H1 (cell line): Measurements from ENCODE around the gene CFAP206. TPM values are rescaled to one million over a fixed set of nuclear protein-coding genes. Genes with fewer than 3 reads are reported as not detected.

Experiments
- CTCF ChIA-PET: fragments of 300-600 bp; sonication (Branson Sonifier 250); formaldehyde crosslinking; loops from one replicate; lab custom pipeline; 2021; ENCODE audit not compliant: partially characterized antibody; lab: Charles Lee
- POLR2A ChIA-PET: fragments of 300-600 bp; sonication (Branson Sonifier 250); formaldehyde crosslinking; loops from one replicate; lab custom pipeline; 2021; ENCODE audit warnings: inconsistent platforms; ENCODE audit not compliant: partially characterized antibody; lab: Charles Lee
- DNase-seq, 2 experiments: peaks; one replicate each; pipeline versions ENCODE4 v3.0.0 to v3.0.0-alpha.2; 2010 to 2022; ENCODE audit warnings: low spot score in 2 of 2, low read depth in 1 of 2, mixed read lengths in 1 of 2
- FAIRE-seq: peaks from 2 replicates; lab custom pipeline; 2011; peaks lifted over from hg19 to GRCh38; lab: Jason Lieb, UNC
- H2AFZ ChIP-seq: 2 replicates; pipeline ENCODE4 v1.8.1; 2012; ENCODE audit warnings: low read length, inconsistent platforms
- H2AK5ac ChIP-seq: 2 replicates; pipeline ENCODE4 v1.6.1; 2013; ENCODE audit warnings: low read depth, low read length
- H2BK120ac ChIP-seq: replicated peaks from 2 replicates; pipeline ENCODE3; 2013; ENCODE audit warnings: low read depth, low read length, inconsistent platforms
- H2BK12ac ChIP-seq: 2 replicates; pipeline ENCODE4 v1.6.1; 2013; ENCODE audit warnings: low read depth, low read length
- H2BK15ac ChIP-seq: 2 replicates; pipeline ENCODE4 v1.6.1; 2013; ENCODE audit warnings: low read length
- H2BK20ac ChIP-seq: 2 replicates; pipeline ENCODE4 v1.6.1; 2013; ENCODE audit warnings: low read length
- H2BK5ac ChIP-seq: 2 replicates; pipeline ENCODE4 v1.6.1; 2013; ENCODE audit warnings: low read depth, low read length
- H3K14ac ChIP-seq: 2 replicates; pipeline ENCODE4 v1.6.1; 2013; ENCODE audit warnings: inconsistent platforms; ENCODE audit not compliant: insufficient read length
- H3K18ac ChIP-seq: 2 replicates; pipeline ENCODE4 v1.6.1; 2013; ENCODE audit warnings: low read length; ENCODE audit errors: extremely low read depth
- H3K23ac ChIP-seq: 2 replicates; pipeline ENCODE4 v1.6.1; 2013; ENCODE audit warnings: inconsistent platforms; ENCODE audit not compliant: insufficient read length
- H3K23me2 ChIP-seq: 2 replicates; pipeline ENCODE4 v1.6.1; 2013; ENCODE audit warnings: low read depth, low read length
- H3K27ac ChIP-seq: 2 replicates; pipeline ENCODE4 v1.6.1; 2011; ENCODE audit warnings: low read depth, low read length, inconsistent platforms
- H3K27me3 ChIP-seq, 4 experiments: replicated peaks in 1 of 4; 1 replicate in 1 of 4; 2 replicates in 3 of 4; pipeline versions ENCODE4 v1.6.1 to v1.8.1; 2011 to 2013; ENCODE audit warnings: low read length in 3 of 4, mild to moderate bottlenecking in 3 of 4, inconsistent platforms in 2 of 4, mixed read lengths in 2 of 4, moderate library complexity in 1 of 4; ENCODE audit not compliant: control insufficient read depth in 3 of 4, insufficient read depth in 3 of 4; ENCODE audit errors: extremely low read depth in 1 of 4
- H3K36me3 ChIP-seq, 4 experiments: 2 replicates each; pipeline versions ENCODE4 v1.6.1 to v1.8.1; 2011 to 2013; ENCODE audit warnings: mild to moderate bottlenecking in 4 of 4, low read length in 3 of 4, moderate library complexity in 2 of 4, control low read depth in 1 of 4, inconsistent platforms in 1 of 4; ENCODE audit not compliant: insufficient read depth in 4 of 4, control insufficient read depth in 2 of 4
- H3K4ac ChIP-seq: replicated peaks from 2 replicates; pipeline ENCODE3; 2013; ENCODE audit warnings: low read length, low read depth, mixed read lengths, inconsistent platforms; ENCODE audit not compliant: insufficient read length
- H3K4me1 ChIP-seq, 4 experiments: replicated peaks in 1 of 4; 1 replicate in 1 of 4; 2 replicates in 3 of 4; pipeline versions ENCODE4 v1.6.1 to v1.8.1; 2011 to 2013; ENCODE audit warnings: low read length in 3 of 4, inconsistent platforms in 2 of 4, mixed read lengths in 1 of 4; ENCODE audit not compliant: insufficient read depth in 4 of 4, control insufficient read depth in 3 of 4
- H3K4me2 ChIP-seq, 2 experiments: 2 replicates each; pipeline versions ENCODE4 v1.6.1 to v1.8.1; 2011 to 2013; ENCODE audit warnings: low read depth in 2 of 2, low read length in 2 of 2, control low read depth in 1 of 2, inconsistent platforms in 1 of 2, mild to moderate bottlenecking in 1 of 2; ENCODE audit not compliant: insufficient read depth in 1 of 2
- H3K4me3 ChIP-seq, 4 experiments: fragments of 200-600, 300-600 bp in 1 of 4; sonication (generic), shearing (Covaris generic), sonication (Bioruptor Twin) in 1 of 4; 2 replicates each; pipeline versions ENCODE4 v1.5.1 to v1.8.1; 2011 to 2016; ENCODE audit warnings: low read length in 4 of 4, low read depth in 3 of 4, control low read depth in 2 of 4, inconsistent platforms in 2 of 4, mild to moderate bottlenecking in 2 of 4, mixed read lengths in 1 of 4, moderate library complexity in 1 of 4; ENCODE audit not compliant: insufficient read depth in 2 of 4; ENCODE audit errors: extremely low read depth in 1 of 4
- H3K56ac ChIP-seq: replicated peaks from 2 replicates; pipeline ENCODE3; 2013; ENCODE audit warnings: low read depth, mild to moderate bottlenecking, mixed read lengths, low read length, inconsistent platforms; ENCODE audit not compliant: insufficient read length
- H3K79me1 ChIP-seq: 2 replicates; pipeline ENCODE4 v1.6.1; 2013; ENCODE audit warnings: low read depth, low read length, control low read depth
- H3K79me2 ChIP-seq, 2 experiments: 2 replicates each; pipeline versions ENCODE4 v1.6.1 to v1.8.1; 2012 to 2013; ENCODE audit warnings: low read length in 2 of 2, mild to moderate bottlenecking in 2 of 2, inconsistent platforms in 1 of 2; ENCODE audit not compliant: insufficient read depth in 2 of 2, control insufficient read depth in 1 of 2
- H3K9ac ChIP-seq, 4 experiments: replicated peaks in 1 of 4; 1 replicate in 1 of 4; 2 replicates in 3 of 4; pipeline versions ENCODE4 v1.6.1 to v1.8.1; 2011 to 2013; ENCODE audit warnings: low read depth in 3 of 4, low read length in 3 of 4, control low read depth in 2 of 4, mild to moderate bottlenecking in 2 of 4, moderate library complexity in 2 of 4, inconsistent platforms in 1 of 4; ENCODE audit errors: extremely low read depth in 1 of 4
- H3K9me3 ChIP-seq, 2 experiments: 2 replicates each; pipeline versions ENCODE4 v1.6.1 to v1.8.1; 2012 to 2013; ENCODE audit warnings: mild to moderate bottlenecking in 2 of 2, moderate library complexity in 2 of 2, control low read depth in 1 of 2, inconsistent platforms in 1 of 2, low read depth in 1 of 2, low read length in 1 of 2, mixed read lengths in 1 of 2; ENCODE audit not compliant: insufficient read depth in 2 of 2
- H4K20me1 ChIP-seq, 2 experiments: replicated peaks in 1 of 2; 2 replicates each; pipeline versions ENCODE3 to v1.8.1; 2011 to 2013; ENCODE audit warnings: inconsistent platforms in 2 of 2, low read length in 2 of 2, mild to moderate bottlenecking in 1 of 2; ENCODE audit not compliant: insufficient read depth in 2 of 2, control insufficient read depth in 1 of 2
- H4K5ac ChIP-seq: 2 replicates; pipeline ENCODE4 v1.6.1; 2013; ENCODE audit warnings: low read length, low read depth, mixed read lengths, inconsistent platforms; ENCODE audit not compliant: insufficient read length
- H4K8ac ChIP-seq: 2 replicates; pipeline ENCODE4 v1.8.0; 2013; ENCODE audit warnings: mild to moderate bottlenecking, moderate library complexity, low read length, inconsistent platforms; ENCODE audit not compliant: insufficient read depth; ENCODE audit errors: extremely low read depth
- H4K91ac ChIP-seq: replicated peaks from 2 replicates; pipeline ENCODE3; 2013; ENCODE audit warnings: low read length, mixed read lengths, inconsistent platforms; ENCODE audit not compliant: insufficient read length
- CHD2 ChIP-seq: IDR thresholded peaks from 2 replicates; pipeline ENCODE4 v1.6.1; 2012; ENCODE audit warnings: low read length, improper control_type of control experiment
- GTF2F1 ChIP-seq: IDR thresholded peaks from 2 replicates; pipeline ENCODE4 v1.6.1; 2012; ENCODE audit warnings: low read depth, low read length, improper control_type of control experiment, borderline replicate concordance
- SIN3A ChIP-seq, 2 experiments: IDR thresholded peaks in 1 of 2; conservative IDR thresholded peaks in 1 of 2; 2 replicates each; pipeline ENCODE4 v1.6.1; 2011 to 2012; ENCODE audit warnings: low read length in 2 of 2, improper control_type of control experiment in 1 of 2, low read depth in 1 of 2, mild to moderate bottlenecking in 1 of 2
- WGBS, 2 experiments: shearing (Covaris generic) in 1 of 2; methylation state at CpG; one replicate each; pipeline versions ENCODE4 v1.1.6 to v1.1.7; 2013 to 2015; ENCODE audit warnings: low lambda C conversion rate in 2 of 2, mixed read lengths in 2 of 2, inconsistent platforms in 1 of 2, low coverage in 1 of 2, missing lambda C conversion rate in 1 of 2; ENCODE audit not compliant: insufficient replicate concordance in 2 of 2, insufficient coverage in 1 of 2, insufficient read length in 1 of 2; ENCODE audit errors: extremely low coverage in 1 of 2, missing lambda C conversion rate in 1 of 2; 5-methylcytosine and 5-hydroxymethylcytosine counted together
- polyA plus RNA-seq, 7 experiments: library from polyadenylated mRNA; depleted of rRNA in 3 of 7; stranded (reverse) in 5 of 7; unstranded in 2 of 7; fragments of >200 nt in 5 of 7; fragments of 200-250 nt in 2 of 7; gene quantifications; 1 replicate in 5 of 7; 2 replicates in 1 of 7; 4 replicates in 1 of 7; pipeline versions ENCODE4 v1.2.1 to v1.2.3, GENCODE V29; 2011 to 2013; ENCODE audit warnings: missing spikeins in 2 of 7, mixed read lengths in 2 of 7
- total RNA-seq: library from RNA; stranded (reverse); fragmentation: NEBNext Ultra II Directional; extraction: Animal tissue kit (Norgen Biotek cat#: 25700); gene quantifications from 2 replicates; pipeline ENCODE4 v1.2.1, GENCODE V29; 2021
- TF ChIP-seq, protein P1 (sequence below): IDR thresholded peaks from 2 replicates; pipeline ENCODE4 v1.6.1; 2011; ENCODE audit warnings: low read depth, mild to moderate bottlenecking, low read length; ENCODE audit not compliant: insufficient read depth

Gene CFAP206
- total and polyA plus RNA-seq, 2 of the 8 experiments (the other 6 are each of a cell fraction or from before 2014, with no cell fraction given), result not detected

DNA sequence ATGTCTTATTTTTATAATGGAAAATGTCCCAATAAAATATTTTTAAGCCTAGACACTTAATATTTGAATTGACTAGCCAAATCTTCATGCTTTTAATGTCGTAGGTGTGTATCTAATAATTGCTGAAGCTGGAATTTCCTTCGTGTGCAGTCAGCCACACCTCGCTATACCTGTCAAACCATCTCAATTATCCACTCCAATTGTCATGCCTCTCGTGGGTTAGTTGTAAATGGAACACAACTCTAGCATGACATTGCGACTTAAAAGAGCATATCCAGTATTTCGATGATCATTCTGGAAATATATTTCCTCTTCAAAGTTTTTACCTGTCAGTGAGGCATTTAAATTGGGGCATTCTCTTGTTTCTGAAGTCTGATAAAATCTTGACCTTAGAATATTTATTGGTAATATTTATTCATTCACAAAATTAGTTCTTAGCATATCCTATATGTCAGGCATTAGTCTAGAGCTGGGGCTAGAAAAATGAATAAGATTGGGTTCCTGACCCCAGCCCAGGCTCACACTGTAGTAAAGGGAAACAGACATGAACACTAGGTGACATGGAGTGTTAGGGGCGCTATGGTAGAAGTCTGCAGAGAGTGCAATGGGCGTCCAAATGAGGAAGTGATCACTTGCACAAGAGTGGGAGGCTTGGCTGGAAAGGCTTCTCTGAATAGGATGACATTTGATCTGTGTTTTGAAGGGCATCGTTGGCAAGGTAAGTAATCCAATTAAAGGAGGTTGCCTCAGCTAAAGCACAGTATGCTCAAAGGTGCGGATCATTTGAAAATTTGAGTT is 11.0 kb upstream of the CFAP206 start:
- Histone ChIP-seq H3K79me1 (no peaks in the 10 kb centered on the region), H3K9me3 (no peaks in the 10 kb centered on the region), H4K5ac (no peak overlapping the region), H3K23ac (no peak overlapping the region), H4K91ac (no peak overlapping the region), H3K56ac (no peak overlapping the region), H3K4me3 (no peak overlapping the region), H3K27ac (no peak overlapping the region), H2AK5ac (no peak overlapping the region), H3K27me3 (no peaks in the 10 kb centered on the region), H2BK20ac (no peak overlapping the region), H2BK12ac (no peak overlapping the region), H3K79me2 (no peaks in the 10 kb centered on the region), H2BK15ac (no peak overlapping the region), H3K36me3 (no peaks in the 10 kb centered on the region), H2AFZ (no peak overlapping the region), H3K4me1 (no peaks in the 10 kb centered on the region), H3K14ac (no peak overlapping the region), H3K9ac (no peak overlapping the region), H2BK5ac (no peak overlapping the region), H3K4ac (no peak overlapping the region), H4K20me1 (no peaks in the 10 kb centered on the region), H2BK120ac (no peak overlapping the region), H3K18ac (no peak overlapping the region), H4K8ac (no peak overlapping the region), H3K23me2 (no peaks in the 10 kb centered on the region)
- CTCF ChIA-PET, result interaction anchor here (0.6 kb wide), 1 partner anchor 9 kb away, joined by 3 read pairs; no protein-coding TSS in a partner anchor
- WGBS, 2 experiments, result 88% methylated on average over 10 of the region's 10 CpGs; no CpG with 5 or more reads in 1 of the 2 experiments
- DNase-seq (no peak), FAIRE-seq (no peak)
- POLR2A ChIA-PET, result no interaction called here
- TF ChIP-seq, protein P1, sequence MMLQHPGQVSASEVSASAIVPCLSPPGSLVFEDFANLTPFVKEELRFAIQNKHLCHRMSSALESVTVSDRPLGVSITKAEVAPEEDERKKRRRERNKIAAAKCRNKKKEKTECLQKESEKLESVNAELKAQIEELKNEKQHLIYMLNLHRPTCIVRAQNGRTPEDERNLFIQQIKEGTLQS, result no peak
- no peak for TF ChIP-seq SIN3A (conservative IDR thresholded peaks at IDR 0.05 in 1 of 2, IDR thresholded peaks at IDR 0.05 in 1 of 2; ENCODE audit: low read depth in 1 of 2, low read length in 2 of 2)
- no peak for TF ChIP-seq GTF2F1
- TF ChIP-seq CHD2, result no peak
- TF ChIP-seq, all 59 proteins: peak for 0
- H3K4me2 ChIP-seq, result no peak overlapping the region
